Endothelial cell of umbilical vein (primary cell): ENCODE measurements around the gene HIGD1A.

Experiments used
- JUN ChIP-seq: IDR thresholded peaks from 2 replicates; pipeline ENCODE4 v1.6.1; 2011; ENCODE audit warnings: borderline replicate concordance, low read depth; ENCODE audit not compliant: insufficient read length, insufficient read depth
- POLR2AphosphoS5 ChIP-seq: IDR thresholded peaks from 2 replicates; pipeline ENCODE4 v1.6.1; 2012; ENCODE audit warnings: low read depth, mild to moderate bottlenecking, control low read depth, low read length, moderate library complexity; ENCODE audit not compliant: insufficient read depth
- TF ChIP-seq, protein P1 (sequence below): IDR thresholded peaks from 2 replicates; pipeline ENCODE4 v1.6.1; 2011; ENCODE audit not compliant: insufficient read depth, insufficient read length
- TF ChIP-seq, protein P2 (sequence below), 2 donors: IDR thresholded peaks; 1 replicate in 1 of 2; 2 replicates in 1 of 2; pipeline ENCODE4 v1.5.1; 2011; ENCODE audit warnings: low read length in 2 of 2, mild to moderate bottlenecking in 2 of 2, moderate library complexity in 2 of 2, control low read depth in 1 of 2, inconsistent platforms in 1 of 2, low read depth in 1 of 2; ENCODE audit not compliant: insufficient read depth in 1 of 2; ENCODE audit errors: extremely low read depth in 1 of 2

DNA sequence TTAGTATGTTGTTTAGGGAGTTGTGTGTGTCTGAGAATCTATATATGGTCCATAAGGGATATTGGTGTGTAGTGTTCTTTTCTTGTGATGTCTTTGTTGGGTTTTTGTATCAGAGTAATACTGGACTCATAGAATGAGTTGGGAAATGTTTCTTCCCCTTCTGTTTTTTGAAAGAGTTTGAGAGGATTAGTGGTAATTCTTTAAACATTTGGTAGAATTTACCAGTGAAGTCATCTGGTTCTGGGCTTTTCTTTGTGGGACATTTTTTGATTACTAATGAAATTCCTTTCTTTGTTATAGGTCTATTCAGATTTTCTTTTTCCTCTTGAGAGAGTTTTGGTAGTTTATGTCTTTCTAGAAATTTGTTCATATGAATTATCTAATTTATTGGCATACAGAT is 21.9 kb upstream of the HIGD1A start:
- TF ChIP-seq, protein P1, sequence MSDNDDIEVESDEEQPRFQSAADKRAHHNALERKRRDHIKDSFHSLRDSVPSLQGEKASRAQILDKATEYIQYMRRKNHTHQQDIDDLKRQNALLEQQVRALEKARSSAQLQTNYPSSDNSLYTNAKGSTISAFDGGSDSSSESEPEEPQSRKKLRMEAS: no peak
- TF ChIP-seq JUN (no peak), POLR2AphosphoS5 (no peak)
- TF ChIP-seq, protein P2, sequence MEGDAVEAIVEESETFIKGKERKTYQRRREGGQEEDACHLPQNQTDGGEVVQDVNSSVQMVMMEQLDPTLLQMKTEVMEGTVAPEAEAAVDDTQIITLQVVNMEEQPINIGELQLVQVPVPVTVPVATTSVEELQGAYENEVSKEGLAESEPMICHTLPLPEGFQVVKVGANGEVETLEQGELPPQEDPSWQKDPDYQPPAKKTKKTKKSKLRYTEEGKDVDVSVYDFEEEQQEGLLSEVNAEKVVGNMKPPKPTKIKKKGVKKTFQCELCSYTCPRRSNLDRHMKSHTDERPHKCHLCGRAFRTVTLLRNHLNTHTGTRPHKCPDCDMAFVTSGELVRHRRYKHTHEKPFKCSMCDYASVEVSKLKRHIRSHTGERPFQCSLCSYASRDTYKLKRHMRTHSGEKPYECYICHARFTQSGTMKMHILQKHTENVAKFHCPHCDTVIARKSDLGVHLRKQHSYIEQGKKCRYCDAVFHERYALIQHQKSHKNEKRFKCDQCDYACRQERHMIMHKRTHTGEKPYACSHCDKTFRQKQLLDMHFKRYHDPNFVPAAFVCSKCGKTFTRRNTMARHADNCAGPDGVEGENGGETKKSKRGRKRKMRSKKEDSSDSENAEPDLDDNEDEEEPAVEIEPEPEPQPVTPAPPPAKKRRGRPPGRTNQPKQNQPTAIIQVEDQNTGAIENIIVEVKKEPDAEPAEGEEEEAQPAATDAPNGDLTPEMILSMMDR (IDR thresholded peaks at IDR 0.05; ENCODE audit: extremely low read depth in 1 of 2, insufficient read depth in 1 of 2, low read depth in 1 of 2, low read length in 2 of 2): no peak
